Neural crest cell (in vitro differentiated cells): ENCODE results near the gene LY9. TPM values are rescaled to one million over a fixed set of nuclear protein-coding genes. Genes with fewer than 3 reads are reported as not detected.

Source experiments
- DNase-seq: peaks from one replicate; pipeline ENCODE4 v3.0.0; 2021; ENCODE audit warnings: low read depth, mixed read lengths, low spot score
- H3K27ac Mint-ChIP-seq: one replicate; pipeline ENCODE4 v1.8.0; 2021; ENCODE audit warnings: mild to moderate bottlenecking, mixed read lengths; ENCODE audit not compliant: unreplicated experiment
- H3K27me3 Mint-ChIP-seq: 2 replicates; pipeline ENCODE4 v1.8.0; 2021; ENCODE audit warnings: low read depth, mild to moderate bottlenecking, mixed read lengths
- H3K36me3 Mint-ChIP-seq: 2 replicates; pipeline ENCODE4 v1.8.0; 2021; ENCODE audit warnings: low read depth, mild to moderate bottlenecking, mixed read lengths
- H3K4me1 Mint-ChIP-seq: 2 replicates; pipeline ENCODE4 v1.8.0; 2021; ENCODE audit warnings: mixed read lengths
- H3K4me3 Mint-ChIP-seq: one replicate; pipeline ENCODE4 v1.8.0; 2021; ENCODE audit warnings: mild to moderate bottlenecking, mixed read lengths
- H3K9me3 Mint-ChIP-seq: 2 replicates; pipeline ENCODE4 v1.8.0; 2021; ENCODE audit warnings: mixed read lengths
- CTCF ChIP-seq: fragments of 200-600 bp; sonication (generic); conservative IDR thresholded peaks from 2 replicates; pipeline ENCODE4 v1.5.0; 2021; ENCODE audit warnings: antibody characterized with exemption, mild to moderate bottlenecking
- total RNA-seq: library from RNA; stranded (reverse); gene quantifications from 2 replicates; pipeline ENCODE4 v1.2.1, GENCODE V29; 2021

LY9 gene
- total RNA-seq, 1 donor from 2014 or later, result not detected

- no peak overlapping the region for H3K27ac Mint-ChIP-seq
- TF ChIP-seq CTCF, result no peak
- peaks cover 41% of the 10 kb centered on the region for H3K27me3 Mint-ChIP-seq
- no peaks in the 10 kb centered on the region for H3K9me3 Mint-ChIP-seq
- no peak overlapping the region for H3K4me3 Mint-ChIP-seq
- no peaks in the 10 kb centered on the region for H3K36me3 Mint-ChIP-seq
- H3K4me1 Mint-ChIP-seq, result no peaks in the 10 kb centered on the region
- no peak for DNase-seq
Measured at GRCh38 chr1:160750608-160751007, 45.4 kb upstream of the LY9 start.

GRCh38 chr1:160752406-160752805, 43.6 kb upstream of the LY9 start:
- Mint-ChIP-seq H3K36me3 (no peaks in the 10 kb centered on the region), H3K27ac (no peak overlapping the region), H3K9me3 (no peaks in the 10 kb centered on the region), H3K27me3 (peaks cover 41% of the 10 kb centered on the region), H3K4me1 (no peaks in the 10 kb centered on the region), H3K4me3 (no peak overlapping the region)
- no peak for DNase-seq
- TF ChIP-seq CTCF, result no peak

GRCh38 chr1:160752924-160753323, 43.0 kb upstream of the LY9 start:
- no peak overlapping the region for H3K4me3 Mint-ChIP-seq
- no peak overlapping the region for H3K27ac Mint-ChIP-seq
- no peak for DNase-seq
- H3K9me3 Mint-ChIP-seq, result no peaks in the 10 kb centered on the region
- peaks cover 41% of the 10 kb centered on the region for H3K27me3 Mint-ChIP-seq
- no peak for TF ChIP-seq CTCF
- no peaks in the 10 kb centered on the region for H3K36me3 Mint-ChIP-seq
- no peaks in the 10 kb centered on the region for H3K4me1 Mint-ChIP-seq

- Mint-ChIP-seq H3K9me3 (no peaks in the 10 kb centered on the region), H3K27me3 (peaks cover 38% of the 10 kb centered on the region), H3K27ac (no peak overlapping the region), H3K36me3 (no peaks in the 10 kb centered on the region), H3K4me1 (no peaks in the 10 kb centered on the region), H3K4me3 (no peak overlapping the region)
- TF ChIP-seq CTCF, result no peak
- DNase-seq, result no peak
Measured at GRCh38 chr1:160753594-160753993, 42.4 kb upstream of the LY9 start.

GRCh38 chr1:160755461-160755860, 40.5 kb upstream of the LY9 start:
- Mint-ChIP-seq H3K27me3 (peaks cover 28% of the 10 kb centered on the region), H3K4me1 (no peaks in the 10 kb centered on the region), H3K36me3 (no peaks in the 10 kb centered on the region), H3K27ac (no peak overlapping the region), H3K4me3 (no peak overlapping the region), H3K9me3 (no peaks in the 10 kb centered on the region)
- no peak for TF ChIP-seq CTCF
- no peak for DNase-seq
